Activated CD4-positive, alpha-beta memory T cell treated with anti-CD3 and anti-CD28 coated beads for 36 hours (primary cell): ENCODE data around the gene CCDC81. TPM values are rescaled to one million over a fixed set of nuclear protein-coding genes. Genes with fewer than 3 reads are reported as not detected.
"Not testable (repeated sequence)": the region's sequence is repeated elsewhere in the genome, so short reads cannot be mapped to it uniquely, and the experiment has no call there.

Experiments used
- CTCF ChIA-PET: fragments of 350-600 bp; sonication (Branson Sonifier 250); formaldehyde crosslinking; loops from one replicate; lab custom pipeline; 2021; ENCODE audit warnings: antibody characterized with exemption, inconsistent platforms; lab: Charles Lee
- POLR2A ChIA-PET: fragments of 350-600 bp; sonication (Branson Sonifier 250); formaldehyde crosslinking; loops from one replicate; lab custom pipeline; 2021; ENCODE audit warnings: antibody characterized with exemption; lab: Charles Lee
- DNase-seq: peaks from one replicate; pipeline ENCODE4 v3.0.0-alpha.2; 2020
- H3K27ac Mint-ChIP-seq: one replicate; pipeline ENCODE4 v1.8.0; 2021; ENCODE audit warnings: mixed read lengths
- H3K27me3 Mint-ChIP-seq: one replicate; pipeline ENCODE4 v1.8.0; 2021; ENCODE audit warnings: mixed read lengths
- H3K36me3 Mint-ChIP-seq: one replicate; pipeline ENCODE4 v1.8.0; 2021; ENCODE audit warnings: mixed read lengths
- H3K4me1 Mint-ChIP-seq: one replicate; pipeline ENCODE4 v1.8.0; 2021; ENCODE audit warnings: low read depth, mixed read lengths
- H3K4me3 Mint-ChIP-seq: one replicate; pipeline ENCODE4 v1.8.0; 2021; ENCODE audit warnings: mild to moderate bottlenecking, mixed read lengths
- H3K9me3 Mint-ChIP-seq: one replicate; pipeline ENCODE4 v1.8.0; 2021; ENCODE audit warnings: mixed read lengths
- intact Hi-C: fragments of 100-400 bp; cut with micrococcal nuclease; formaldehyde crosslinking; loops from one replicate; pipeline ENCODE4 v1.15.1; 2023
- total RNA-seq, 2 experiments: library from RNA; stranded (reverse); gene quantifications; one replicate each; pipeline ENCODE4 v1.2.3, GENCODE V29; 2021

Gene CCDC81
- total RNA-seq = under 1 TPM; 0.83 to 0.90 TPM

DNA sequence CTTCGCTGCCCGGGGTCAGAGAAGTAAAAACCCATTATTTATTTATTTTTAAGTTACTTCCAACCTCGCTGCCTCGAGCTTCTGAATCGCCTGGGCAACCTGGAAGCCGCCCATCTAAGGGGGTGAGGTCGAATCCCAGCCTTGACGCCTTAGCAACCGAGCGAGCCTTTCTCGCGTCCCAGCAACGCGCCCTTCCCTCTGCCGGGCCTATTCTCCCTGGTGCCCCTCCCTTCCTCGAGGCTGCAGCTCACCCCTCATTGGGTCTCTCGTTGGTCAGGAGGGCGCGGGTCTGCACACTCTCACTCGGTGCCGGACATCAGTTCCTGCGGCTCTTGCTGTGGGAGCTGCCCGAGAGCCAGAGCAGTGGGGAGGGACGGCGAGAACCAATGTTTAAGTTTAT, at the start of gene CCDC81:
Gene CCDC81, plus strand, starts transcription at position 302 of the 400 bp plus-strand sequence. CDS start 277 bp downstream, outside the sequence.
- H3K27me3 Mint-ChIP-seq = peaks cover 9% of the 10 kb centered on the region
- POLR2A ChIA-PET = no interaction called here
- CTCF ChIA-PET = no interaction called here
- DNase-seq = no peak
- H3K9me3 Mint-ChIP-seq = peaks cover 4% of the 10 kb centered on the region
- no peak within 1 kb of the TSS for H3K4me3 Mint-ChIP-seq
- H3K36me3 Mint-ChIP-seq = peaks cover 1% of the 10 kb centered on the region
- H3K4me1 Mint-ChIP-seq = peaks cover 4% of the 10 kb centered on the region
- intact Hi-C loops = no loop called here
- no peak within 1 kb of the TSS for H3K27ac Mint-ChIP-seq

GRCh38 chr11:86335131-86335767, 39.4 kb upstream of the CCDC81 start:
- ChIA-PET POLR2A (no interaction called here), CTCF (no interaction called here)
- H3K36me3 Mint-ChIP-seq = peaks cover 52% of the 10 kb centered on the region
- no peaks in the 10 kb centered on the region for H3K4me1 Mint-ChIP-seq
- no peak overlapping the region for H3K27ac Mint-ChIP-seq
- H3K27me3 Mint-ChIP-seq = no peaks in the 10 kb centered on the region
- DNase-seq = no peak
- no peak overlapping the region for H3K4me3 Mint-ChIP-seq
- intact Hi-C loops = no loop called here
- no peaks in the 10 kb centered on the region for H3K9me3 Mint-ChIP-seq

GRCh38 chr11:86337227-86337626, 37.5 kb upstream of the CCDC81 start:
- Mint-ChIP-seq H3K27ac (no peak overlapping the region), H3K4me3 (no peak overlapping the region), H3K36me3 (peaks cover 57% of the 10 kb centered on the region), H3K9me3 (no peaks in the 10 kb centered on the region), H3K4me1 (peaks cover 3% of the 10 kb centered on the region), H3K27me3 (no peaks in the 10 kb centered on the region)
- ChIA-PET POLR2A (no interaction called here), CTCF (no interaction called here)
- no peak for DNase-seq
- intact Hi-C loops = no loop called here

DNA sequence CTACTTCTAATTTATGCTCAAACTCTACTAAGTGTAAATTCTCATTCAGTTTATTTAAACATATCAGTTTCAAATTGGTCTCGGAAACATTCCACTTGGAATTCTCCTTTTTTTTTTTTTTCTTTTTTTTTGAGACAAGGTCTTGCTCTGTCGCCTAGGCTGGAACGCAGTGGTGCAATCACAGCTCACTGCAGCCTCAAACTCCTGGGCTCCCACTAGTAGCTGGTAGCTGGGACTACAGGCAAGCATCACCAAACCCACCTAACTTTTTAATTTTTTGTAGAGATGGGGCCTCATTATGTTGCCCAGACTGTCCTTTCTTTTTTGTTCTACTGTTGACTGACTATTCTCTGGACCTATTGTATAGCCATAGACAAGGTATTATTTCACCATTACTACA, 33.3 kb upstream of the CCDC81 start:
- ChIA-PET POLR2A (no interaction called here), CTCF (no interaction called here)
- DNase-seq = no peak
- peaks cover 8% of the 10 kb centered on the region for H3K4me1 Mint-ChIP-seq
- peaks cover 41% of the 10 kb centered on the region for H3K36me3 Mint-ChIP-seq
- no peaks in the 10 kb centered on the region for H3K27me3 Mint-ChIP-seq
- no peak overlapping the region for H3K4me3 Mint-ChIP-seq
- no peak overlapping the region for H3K27ac Mint-ChIP-seq
- intact Hi-C loops = no loop called here
- no peaks in the 10 kb centered on the region for H3K9me3 Mint-ChIP-seq

DNA sequence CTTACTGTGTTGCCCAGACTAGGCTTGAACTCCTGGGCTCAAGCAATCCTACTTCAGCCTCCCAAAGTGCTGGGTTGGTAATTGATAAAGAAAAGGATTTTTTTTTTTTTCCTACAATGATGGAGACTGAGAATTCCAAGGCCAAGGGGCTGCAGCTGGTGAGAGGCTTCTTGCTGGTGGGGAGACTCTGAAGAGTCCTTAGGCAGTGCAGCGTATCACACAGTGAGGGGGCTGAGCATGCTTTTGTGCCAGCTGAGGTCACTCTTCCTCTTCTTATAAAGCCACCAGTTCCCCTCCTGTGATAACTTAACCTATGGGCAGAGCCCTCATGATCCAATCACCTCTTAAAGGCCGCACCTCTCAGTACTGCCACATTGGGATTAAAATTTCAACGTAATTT, 28.2 kb upstream of the CCDC81 start:
- ChIA-PET CTCF (no interaction called here), POLR2A (no interaction called here)
- H3K4me3 Mint-ChIP-seq = no peak overlapping the region
- H3K36me3 Mint-ChIP-seq = peaks cover 13% of the 10 kb centered on the region
- no peaks in the 10 kb centered on the region for H3K27me3 Mint-ChIP-seq
- no peaks in the 10 kb centered on the region for H3K9me3 Mint-ChIP-seq
- H3K27ac Mint-ChIP-seq = no peak overlapping the region
- intact Hi-C loops = no loop called here
- peaks cover 6% of the 10 kb centered on the region for H3K4me1 Mint-ChIP-seq
- DNase-seq = no peak

GRCh38 chr11:86355256-86355655, 19.4 kb upstream of the CCDC81 start:
- no peaks in the 10 kb centered on the region for H3K4me1 Mint-ChIP-seq
- H3K27me3 Mint-ChIP-seq = no peaks in the 10 kb centered on the region
- no peaks in the 10 kb centered on the region for H3K9me3 Mint-ChIP-seq
- no peak overlapping the region for H3K4me3 Mint-ChIP-seq
- no peak for DNase-seq
- intact Hi-C loops = no loop called here
- ChIA-PET POLR2A (no interaction called here), CTCF (no interaction called here)
- no peak overlapping the region for H3K27ac Mint-ChIP-seq
- no peaks in the 10 kb centered on the region for H3K36me3 Mint-ChIP-seq

DNA sequence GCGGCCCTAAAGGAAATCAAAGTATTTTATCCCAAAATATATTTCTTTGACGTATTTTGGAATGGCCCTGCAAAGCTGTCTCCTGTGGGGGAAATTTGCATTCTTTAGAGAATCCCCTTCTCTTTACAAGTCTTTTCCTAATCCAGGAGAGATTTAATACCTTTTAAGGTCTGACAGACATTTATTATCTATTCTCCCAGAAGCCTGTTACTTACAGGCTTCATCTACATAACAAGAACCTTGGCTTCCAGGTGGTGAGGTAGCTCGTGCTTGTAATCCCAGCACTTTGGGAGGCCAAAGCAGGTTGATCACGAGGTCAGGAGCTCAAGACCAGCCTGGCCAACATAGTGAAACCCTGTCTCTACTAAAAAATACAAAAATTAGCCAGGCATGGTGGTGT, 17.3 kb upstream of the CCDC81 start:
- H3K9me3 Mint-ChIP-seq, H3K27ac Mint-ChIP-seq, CTCF ChIA-PET, H3K27me3 Mint-ChIP-seq, intact Hi-C loops, H3K4me1 Mint-ChIP-seq, H3K36me3 Mint-ChIP-seq, H3K4me3 Mint-ChIP-seq, DNase-seq: not testable (repeated sequence)
- POLR2A ChIA-PET = interaction anchor here (0.7 kb wide), 1 partner anchor 915 kb away, joined by 3 read pairs; no protein-coding TSS in a partner anchor

- POLR2A ChIA-PET = no interaction called here
- Mint-ChIP-seq H3K27ac (no peak overlapping the region), H3K4me3 (no peak overlapping the region), H3K36me3 (no peaks in the 10 kb centered on the region), H3K9me3 (peaks cover 6% of the 10 kb centered on the region), H3K27me3 (peaks cover 3% of the 10 kb centered on the region), H3K4me1 (no peaks in the 10 kb centered on the region)
- no peak for DNase-seq
- CTCF ChIA-PET = no interaction called here
- intact Hi-C loops = no loop called here
Measured at GRCh38 chr11:86358720-86359119, 16.0 kb upstream of the CCDC81 start.

- intact Hi-C loops = no loop called here
- Mint-ChIP-seq H3K27ac (no peak overlapping the region), H3K4me3 (no peak overlapping the region), H3K27me3 (peaks cover 3% of the 10 kb centered on the region), H3K36me3 (no peaks in the 10 kb centered on the region), H3K4me1 (no peaks in the 10 kb centered on the region), H3K9me3 (peaks cover 9% of the 10 kb centered on the region)
- no peak for DNase-seq
- ChIA-PET POLR2A (no interaction called here), CTCF (no interaction called here)
Measured at GRCh38 chr11:86360775-86361395, 13.8 kb upstream of the CCDC81 start.

- Mint-ChIP-seq H3K4me1 (no peaks in the 10 kb centered on the region), H3K27me3 (peaks cover 3% of the 10 kb centered on the region), H3K27ac (no peak overlapping the region), H3K9me3 (peaks cover 9% of the 10 kb centered on the region), H3K36me3 (no peaks in the 10 kb centered on the region), H3K4me3 (no peak overlapping the region)
- intact Hi-C loops = no loop called here
- ChIA-PET CTCF (no interaction called here), POLR2A (no interaction called here)
- DNase-seq = no peak
Measured at GRCh38 chr11:86363424-86363823, 11.3 kb upstream of the CCDC81 start.

GRCh38 chr11:86365546-86365945, 9.1 kb upstream of the CCDC81 start:
- intact Hi-C loops = no loop called here
- H3K9me3 Mint-ChIP-seq = peaks cover 9% of the 10 kb centered on the region
- H3K27me3 Mint-ChIP-seq = peaks cover 2% of the 10 kb centered on the region
- H3K36me3 Mint-ChIP-seq = no peaks in the 10 kb centered on the region
- ChIA-PET CTCF (no interaction called here), POLR2A (no interaction called here)
- DNase-seq = no peak
- no peaks in the 10 kb centered on the region for H3K4me1 Mint-ChIP-seq
- no peak overlapping the region for H3K27ac Mint-ChIP-seq
- no peak overlapping the region for H3K4me3 Mint-ChIP-seq

- Mint-ChIP-seq H3K36me3 (no peaks in the 10 kb centered on the region), H3K4me1 (peaks cover 4% of the 10 kb centered on the region), H3K27ac (no peak overlapping the region), H3K27me3 (peaks cover 7% of the 10 kb centered on the region), H3K4me3 (no peak overlapping the region), H3K9me3 (no peaks in the 10 kb centered on the region)
- CTCF ChIA-PET = no interaction called here
- POLR2A ChIA-PET = no interaction called here
- intact Hi-C loops = no loop called here
- no peak for DNase-seq
Measured at GRCh38 chr11:86369668-86370067, 5.0 kb upstream of the CCDC81 start.

DNA sequence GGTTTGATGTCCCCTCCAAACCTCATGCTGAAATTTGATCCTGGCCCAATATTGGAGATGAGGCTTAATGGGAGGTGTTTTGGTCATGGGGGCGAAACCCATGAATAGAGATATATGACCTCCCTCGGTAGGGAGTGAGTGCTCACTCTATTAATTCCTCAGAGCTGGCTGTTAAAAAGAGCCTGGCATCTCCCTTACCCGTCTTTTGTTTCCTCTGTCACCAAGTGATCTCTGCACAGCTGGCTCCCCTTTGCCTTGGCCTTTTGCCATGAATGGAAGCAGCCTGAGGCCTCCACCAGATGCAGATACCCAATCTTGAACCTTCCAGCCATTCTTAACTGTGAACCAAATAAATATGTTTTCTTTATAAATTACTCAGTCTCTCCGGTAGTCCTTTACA, 4.5 kb upstream of the CCDC81 start:
- Mint-ChIP-seq H3K27me3 (peaks cover 9% of the 10 kb centered on the region), H3K4me3 (no peak overlapping the region), H3K9me3 (no peaks in the 10 kb centered on the region), H3K27ac (no peak overlapping the region), H3K36me3 (no peaks in the 10 kb centered on the region), H3K4me1 (peaks cover 4% of the 10 kb centered on the region)
- POLR2A ChIA-PET = no interaction called here
- no peak for DNase-seq
- intact Hi-C loops = no loop called here
- CTCF ChIA-PET = no interaction called here
